GM10248 (cell line): Measurements from ENCODE around the gene SHB.

Experiments
- CTCF ChIA-PET: fragments of 300-600 bp; sonication (Branson Sonifier 250); formaldehyde crosslinking; extraction: SDS; loops from one replicate; lab custom pipeline; 2021; ENCODE audit warnings: antibody characterized with exemption; lab: Yijun Ruan, JAX
- POLR2A ChIA-PET: fragments of 350-650 bp; sonication (Branson Sonifier 250); formaldehyde crosslinking; extraction: SDS; loops from one replicate; lab custom pipeline; 2020; ENCODE audit warnings: antibody characterized with exemption; lab: Yijun Ruan, JAX
- DNase-seq: peaks from one replicate; pipeline ENCODE4 v3.0.0; 2012; ENCODE audit errors: extremely low spot score
- TF ChIP-seq, protein P1 (sequence below): IDR thresholded peaks from 2 replicates; pipeline ENCODE4 v1.5.1; 2012; ENCODE audit warnings: mild to moderate bottlenecking, low read depth; ENCODE audit errors: extremely low read depth, missing control alignments, control extremely low read depth

SHB gene

GRCh38 chr9:38018958-38019602 lies 49.9 kb downstream of the SHB start:
- POLR2A ChIA-PET: no interaction called here
- DNase-seq: no peak
- CTCF ChIA-PET: interaction anchor here (1.1 kb wide), 1 partner anchor 49 kb away, joined by 3 read pairs; no protein-coding TSS in a partner anchor
- TF ChIP-seq, protein P1, sequence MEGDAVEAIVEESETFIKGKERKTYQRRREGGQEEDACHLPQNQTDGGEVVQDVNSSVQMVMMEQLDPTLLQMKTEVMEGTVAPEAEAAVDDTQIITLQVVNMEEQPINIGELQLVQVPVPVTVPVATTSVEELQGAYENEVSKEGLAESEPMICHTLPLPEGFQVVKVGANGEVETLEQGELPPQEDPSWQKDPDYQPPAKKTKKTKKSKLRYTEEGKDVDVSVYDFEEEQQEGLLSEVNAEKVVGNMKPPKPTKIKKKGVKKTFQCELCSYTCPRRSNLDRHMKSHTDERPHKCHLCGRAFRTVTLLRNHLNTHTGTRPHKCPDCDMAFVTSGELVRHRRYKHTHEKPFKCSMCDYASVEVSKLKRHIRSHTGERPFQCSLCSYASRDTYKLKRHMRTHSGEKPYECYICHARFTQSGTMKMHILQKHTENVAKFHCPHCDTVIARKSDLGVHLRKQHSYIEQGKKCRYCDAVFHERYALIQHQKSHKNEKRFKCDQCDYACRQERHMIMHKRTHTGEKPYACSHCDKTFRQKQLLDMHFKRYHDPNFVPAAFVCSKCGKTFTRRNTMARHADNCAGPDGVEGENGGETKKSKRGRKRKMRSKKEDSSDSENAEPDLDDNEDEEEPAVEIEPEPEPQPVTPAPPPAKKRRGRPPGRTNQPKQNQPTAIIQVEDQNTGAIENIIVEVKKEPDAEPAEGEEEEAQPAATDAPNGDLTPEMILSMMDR: no peak

DNA sequence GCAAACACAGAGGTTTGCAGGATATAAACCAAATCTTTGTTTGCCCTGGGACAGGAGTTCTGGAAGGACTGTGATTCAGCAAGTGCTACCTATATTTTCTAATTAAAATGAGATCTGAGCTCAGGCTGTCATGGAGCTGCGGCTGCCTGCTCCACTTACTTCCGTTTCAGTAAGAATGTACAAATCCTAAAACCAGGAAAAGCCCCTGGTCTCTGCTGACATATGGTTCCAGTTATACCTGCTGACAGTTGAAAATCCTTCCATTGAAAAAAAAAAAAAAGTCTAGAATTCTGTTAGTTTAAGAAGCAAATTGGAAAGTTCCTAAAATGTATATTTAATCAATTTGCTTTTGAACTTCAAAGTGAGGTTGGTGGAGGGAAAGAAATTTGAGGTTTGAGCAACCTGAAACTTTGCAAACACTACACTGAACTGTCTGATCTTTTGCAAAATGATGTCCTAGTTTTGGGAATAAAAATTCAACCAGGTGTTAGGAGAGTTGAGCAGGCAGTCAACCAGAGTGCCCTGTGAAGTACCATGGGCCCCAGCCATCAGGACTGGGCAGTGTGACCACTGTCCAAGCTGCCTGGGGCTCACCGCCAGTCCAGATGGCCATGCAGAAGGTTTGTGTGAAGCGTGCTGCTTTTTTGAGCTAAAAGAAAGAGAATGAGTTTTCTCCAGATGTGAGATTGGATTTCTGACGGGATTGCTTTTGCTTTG lies 50.6 kb downstream of the SHB start:
- CTCF ChIA-PET: interaction anchor here (0.7 to 1.1 kb wide), 2 partner anchors 8 to 48 kb away, joined by 3 read pairs; no protein-coding TSS in a partner anchor
- DNase-seq: no peak
- POLR2A ChIA-PET: no interaction called here

DNA sequence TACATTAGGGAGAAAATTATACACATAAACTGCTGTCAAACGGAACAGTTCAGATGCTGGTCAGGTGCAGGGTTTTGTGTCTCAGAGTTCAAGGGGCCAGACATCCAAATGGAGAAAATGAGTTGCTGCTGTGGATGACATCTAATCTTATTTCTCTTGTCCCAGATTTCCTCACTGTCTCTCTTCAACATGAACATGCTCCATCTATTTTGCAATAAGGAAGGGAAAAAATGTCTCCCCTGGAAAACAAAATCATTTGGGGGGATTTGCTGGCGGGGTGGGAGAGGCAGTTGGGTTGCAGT lies 51.2 kb downstream of the SHB start:
- DNase-seq: no peak
- TF ChIP-seq, protein P1: no peak
- POLR2A ChIA-PET: no interaction called here
- CTCF ChIA-PET: interaction anchor here (0.7 to 1.0 kb wide), 3 partner anchors 9 to 71 kb away, joined by 3 read pairs; no protein-coding TSS in a partner anchor

More for the DNA sequence above, 50.6 kb downstream of the SHB start:
- TF ChIP-seq, protein P1: no peak

- TF ChIP-seq, protein P1: no peak
- POLR2A ChIA-PET: no interaction called here
- CTCF ChIA-PET: interaction anchor here (0.7 to 1.0 kb wide), 3 partner anchors 9 to 71 kb away, joined by 3 read pairs; no protein-coding TSS in a partner anchor
- DNase-seq: no peak
Measured at GRCh38 chr9:38017149-38017884, 51.7 kb downstream of the SHB start.

DNA sequence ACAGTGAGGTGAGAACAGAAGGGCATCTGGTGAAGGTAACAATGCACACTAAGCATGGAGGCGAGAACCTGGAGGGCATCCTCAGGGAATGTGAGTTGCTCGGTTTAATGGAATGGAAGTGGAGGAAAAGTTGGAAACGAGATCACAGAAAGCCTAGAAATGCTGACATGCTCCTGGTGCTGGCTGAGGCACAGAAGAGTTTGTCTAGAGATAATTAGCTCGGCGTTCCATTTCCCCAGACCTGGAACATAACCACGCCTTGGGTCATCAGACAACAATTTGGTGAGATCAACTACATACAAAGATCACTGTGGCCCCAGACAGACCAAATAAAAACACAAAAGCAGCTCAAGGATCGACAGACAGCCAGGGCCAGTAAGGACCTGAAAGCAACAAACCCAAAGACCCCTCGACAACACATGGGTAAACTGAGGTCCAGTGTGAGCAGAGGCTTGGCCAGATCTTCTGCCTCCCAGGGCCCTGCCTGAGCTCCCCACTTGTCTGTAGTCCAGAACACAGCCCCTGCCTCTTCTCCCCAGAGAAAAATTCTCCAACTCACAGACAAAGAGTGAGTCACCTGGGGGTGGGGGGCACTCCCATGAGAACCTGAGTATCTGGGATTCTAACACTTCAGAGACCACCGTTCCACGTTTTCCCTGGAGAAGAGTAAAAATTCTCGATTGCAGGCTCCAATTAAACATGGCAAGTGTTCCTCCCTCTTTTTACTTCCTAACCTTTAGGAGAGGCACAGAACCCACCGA lies 52.5 kb downstream of the SHB start:
- TF ChIP-seq, protein P1: no peak
- POLR2A ChIA-PET: no interaction called here
- no peak for DNase-seq
- CTCF ChIA-PET: interaction anchor here (0.9 to 2.2 kb wide), 7 partner anchors 11 to 72 kb away, joined by 3 to 7 read pairs (median 3); no protein-coding TSS in a partner anchor
